Psoas muscle (tissue), 8 donors: Measurements from ENCODE around the gene UBE2M. TPM values are rescaled to one million over a fixed set of nuclear protein-coding genes. Genes with fewer than 3 reads are reported as not detected.

Experiments used
- ATAC-seq, 4 donors: fragments of 200-7000 bp; cut with Tn5 transposase; one replicate each; pipeline ENCODE4 v1.9.1; 2020; ENCODE audit warnings: moderate library complexity in 3 of 4, mild to moderate bottlenecking in 2 of 4
- DNase-seq, 2 donors: peaks; one replicate each; pipeline ENCODE4 v3.0.0-alpha.2; 2020
- H3K27ac ChIP-seq: fragments of 200-600 bp; one replicate; pipeline ENCODE4 v1.8.0; 2022
- H3K27me3 ChIP-seq, 3 donors: fragments of 200-600 bp in 1 of 3; one replicate each; pipeline versions ENCODE4 v1.6.1 to v1.8.0; 2013 to 2022; ENCODE audit warnings: low read length in 2 of 3, mild to moderate bottlenecking in 2 of 3, moderate library complexity in 1 of 3; ENCODE audit not compliant: insufficient read depth in 3 of 3
- H3K36me3 ChIP-seq, 2 donors: fragments of 200-600 bp in 1 of 2; one replicate each; pipeline versions ENCODE4 v1.6.1 to v1.8.0; 2013 to 2022; ENCODE audit warnings: low read depth in 1 of 2, mild to moderate bottlenecking in 1 of 2, moderate library complexity in 1 of 2; ENCODE audit not compliant: insufficient read depth in 1 of 2
- H3K4me1 ChIP-seq: fragments of 200-600 bp; one replicate; pipeline ENCODE4 v1.8.0; 2022
- H3K4me3 ChIP-seq: fragments of 200-600 bp; one replicate; pipeline ENCODE4 v1.8.0; 2022; ENCODE audit warnings: mild to moderate bottlenecking
- H3K9me3 ChIP-seq: fragments of 200-600 bp; one replicate; pipeline ENCODE4 v1.8.0; 2022
- CTCF ChIP-seq: fragments of 200-600 bp; IDR thresholded peaks from one replicate; pipeline ENCODE4 v1.8.0; 2022; ENCODE audit warnings: antibody characterized with exemption
- WGBS, 3 donors: extraction: QIAGEN DNeasy Blood & Tissue Kit; methylation state at CpG; one replicate each; pipeline versions ENCODE4 v1.1.6 to v1.1.7; 2013; 5-methylcytosine and 5-hydroxymethylcytosine counted together
- intact Hi-C, 2 donors: fragments of 100-400 bp; cut with DNase I; formaldehyde crosslinking; loops; one replicate each; pipeline versions ENCODE4 v1.11.0 to v1.14.2; 2022
- polyA plus RNA-seq, 3 donors: library from polyadenylated mRNA; stranded (reverse); fragments of 200-250 nt; gene quantifications; one replicate each; pipeline ENCODE4 v1.2.3, GENCODE V29; 2013
- total RNA-seq, 4 donors: library from RNA; stranded (reverse); fragmentation: NEBNext Ultra II Directional in 2 of 4; extraction: Animal tissue kit (Norgen Biotek cat#: 25700) in 2 of 4; gene quantifications; one replicate each; pipeline versions ENCODE4 v1.2.1 to v1.2.4, GENCODE V29; 2021 to 2023
- donor health status: healthy with polysubstance abuse.
- donor health status: DM: no; HTN: no; CAD: no; lungs with moderate emphysema.
- donor health status: Bipolar disorder and iron deficiency.
- donor health status: healthy.
- donor health status: DM: yes; HTN: yes; CAD: no.
- donor health status: DM: no; HTN: no; CAD: no.
- donor health status: DM: no; HTN: no; CAD: no.
- donor health status: DM: yes; HTN: yes; CAD: no.

UBE2M gene
- total and polyA plus RNA-seq, 7 donors, result 86.8 to 146 (median 144) TPM

GRCh38 chr19:58584498-58585441 is 26.4 kb upstream of the UBE2M start:
- DNase-seq, result no peak
- H3K9me3 ChIP-seq, result no peaks in the 10 kb centered on the region
- intact Hi-C loops, result no loop called here
- no peak overlapping the region for H3K4me3 ChIP-seq
- peaks cover 0 to 31% of the 10 kb centered on the region in 2 donors for H3K36me3 ChIP-seq
- TF ChIP-seq CTCF, result no peak
- no peaks in the 10 kb centered on the region for H3K27me3 ChIP-seq
- WGBS, 3 donors, result 86 to 90% (median 86%) methylated on average over 8 to 9 of the region's 9 CpGs
- H3K4me1 ChIP-seq, result peaks cover 4% of the 10 kb centered on the region
- no peak for ATAC-seq
- no peak overlapping the region for H3K27ac ChIP-seq

DNA sequence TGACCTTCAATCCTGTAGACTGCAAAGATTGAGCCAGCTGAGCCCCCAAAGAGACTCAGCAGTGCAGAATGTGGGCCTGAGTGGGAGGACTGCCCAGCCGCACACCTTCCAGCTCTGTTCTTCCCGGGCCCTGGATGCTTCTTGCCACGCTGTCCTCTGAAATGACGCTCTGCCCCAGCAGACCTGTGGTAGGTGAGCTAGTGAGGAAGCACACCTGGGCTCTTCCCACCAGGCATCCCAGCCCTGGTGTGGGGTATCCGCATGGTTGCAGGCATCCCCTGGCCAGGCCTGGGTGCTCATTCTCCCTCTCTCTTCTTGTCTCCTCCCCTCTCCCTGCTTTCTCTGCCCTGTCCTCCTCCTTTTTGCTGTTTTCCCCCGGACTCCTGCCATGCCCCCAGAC is 24.6 kb upstream of the UBE2M start:
- intact Hi-C loops, result no loop called here
- no peak for TF ChIP-seq CTCF
- DNase-seq (no peak), ATAC-seq (no peak)
- H3K9me3 ChIP-seq, result no peaks in the 10 kb centered on the region
- H3K36me3 ChIP-seq, result peaks cover 0 to 31% of the 10 kb centered on the region in 2 donors
- H3K27me3 ChIP-seq, result no peaks in the 10 kb centered on the region
- 90 to 96% (median 93%) methylated on average over 6 of the region's 6 CpGs for WGBS, 3 donors
- peaks cover 4% of the 10 kb centered on the region for H3K4me1 ChIP-seq
- H3K4me3 ChIP-seq, result no peak overlapping the region
- H3K27ac ChIP-seq, result no peak overlapping the region

DNA sequence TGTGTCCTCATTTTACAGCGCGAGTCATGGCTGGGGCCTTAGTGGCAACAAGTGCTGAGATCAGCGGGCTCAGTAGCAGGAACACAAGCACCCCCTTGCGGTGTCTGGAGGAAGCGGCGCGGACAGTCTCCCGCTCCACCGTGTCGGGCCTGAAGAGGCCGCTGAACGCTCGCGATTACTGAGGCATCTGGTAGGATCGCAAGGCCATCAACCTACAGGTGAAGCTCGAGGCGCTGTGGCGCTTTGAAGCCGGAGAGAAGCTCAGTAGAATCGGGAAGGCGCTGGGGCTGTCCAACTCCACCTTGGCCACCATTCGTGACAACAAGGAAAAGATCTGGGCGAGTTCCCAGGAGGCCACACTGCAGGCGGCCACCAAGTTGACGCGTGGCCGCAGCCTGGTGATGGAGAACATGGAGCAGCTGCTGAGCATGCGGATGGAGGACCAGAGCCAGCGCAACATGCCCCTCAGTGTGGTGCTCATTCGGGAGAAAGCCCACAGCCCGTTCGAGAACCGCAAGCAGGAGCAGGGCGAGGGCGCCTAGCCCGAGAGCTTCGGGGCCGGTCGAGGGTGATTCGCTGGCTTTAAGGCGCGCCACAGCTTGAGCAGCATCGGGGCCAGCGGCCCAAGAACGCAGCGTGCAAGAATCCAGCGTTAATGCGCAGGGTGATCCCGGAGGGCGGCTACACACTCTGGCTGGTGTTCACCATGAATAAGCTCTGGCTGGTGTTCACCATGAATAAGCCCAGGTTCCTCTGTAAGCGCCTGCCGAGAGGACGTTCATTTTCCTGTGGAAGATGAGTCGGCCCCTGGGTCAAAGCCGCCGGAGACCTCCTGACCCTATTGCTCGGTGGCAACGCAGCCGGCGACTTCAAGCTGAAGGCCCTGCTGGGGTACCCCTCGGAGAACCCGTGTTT is 23.1 kb upstream of the UBE2M start:
- Histone ChIP-seq H3K4me3 (peak overlapping the region; percentile 13), H3K27me3 (no peaks in the 10 kb centered on the region), H3K36me3 (peaks cover 0 to 31% of the 10 kb centered on the region in 2 donors), H3K9me3 (no peaks in the 10 kb centered on the region), H3K4me1 (peaks cover 9% of the 10 kb centered on the region), H3K27ac (peak overlapping the region; percentile 74)
- ATAC-seq, result peak; percentile 93 to 98 (median 96)
- 67 to 69% (median 69%) methylated on average over 62 of the region's 62 CpGs for WGBS, 3 donors
- peak; percentile 87 to 93 for DNase-seq
- TF ChIP-seq CTCF, result peak; percentile 91
- intact Hi-C loops, result no loop called here

DNA sequence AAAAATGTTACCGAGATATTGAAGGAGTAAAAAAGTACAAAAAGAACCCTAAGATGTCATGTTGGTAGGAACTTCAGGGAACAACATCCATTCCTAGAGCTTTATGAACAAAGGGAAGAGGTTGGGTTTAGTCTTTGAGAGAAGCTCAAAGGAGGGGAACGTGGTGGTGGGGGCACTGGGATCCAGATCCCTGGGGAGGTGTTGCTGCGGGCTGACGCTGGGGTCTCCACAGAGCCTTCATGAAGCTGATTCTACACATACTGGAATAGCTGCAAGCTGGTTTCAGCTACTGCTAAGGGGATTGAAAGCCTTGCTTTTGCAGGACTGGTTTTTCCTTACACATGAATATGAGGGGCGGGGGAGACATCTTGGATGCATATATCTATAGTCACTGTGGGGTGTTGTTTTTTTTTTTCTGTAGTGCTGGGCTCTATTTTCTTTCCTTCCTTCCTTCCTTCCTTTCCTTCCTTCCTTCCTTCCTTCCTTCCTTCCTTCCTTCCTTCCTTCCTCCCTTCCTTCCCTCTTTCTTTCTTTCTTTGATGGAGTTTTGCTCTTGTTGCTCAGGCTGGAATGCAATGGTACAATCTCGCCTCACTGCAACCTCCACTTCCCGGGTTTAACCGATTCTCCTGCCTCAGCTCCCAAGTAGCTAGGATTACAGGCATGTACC is 21.2 kb upstream of the UBE2M start:
- 77 to 84% (median 81%) methylated on average over 8 of the region's 8 CpGs for WGBS, 3 donors
- no peak overlapping the region for H3K27ac ChIP-seq
- no peak for DNase-seq
- ATAC-seq, result no peak
- H3K36me3 ChIP-seq, result peaks cover 0 to 26% of the 10 kb centered on the region in 2 donors
- no peak overlapping the region for H3K4me3 ChIP-seq
- H3K4me1 ChIP-seq, result peaks cover 10% of the 10 kb centered on the region
- H3K27me3 ChIP-seq, result no peaks in the 10 kb centered on the region
- H3K9me3 ChIP-seq, result no peaks in the 10 kb centered on the region
- intact Hi-C loops, result no loop called here
- no peak for TF ChIP-seq CTCF
